GM19397 (cell line): Measurements from ENCODE around the gene EGFL8.
A peak's percentile ranks its signal among the peaks of the same experiment; 100 is the strongest.
"Not testable (repeated sequence)": the region's sequence is repeated elsewhere in the genome, so short reads cannot be mapped to it uniquely, and the experiment has no call there.

Source experiments
- ATAC-seq: cut with Tn5 transposase; IDR thresholded peaks from one replicate; pipeline ENCODE4 v1.9.1; 2021; ENCODE audit warnings: mild to moderate bottlenecking, moderate library complexity; ENCODE audit not compliant: unreplicated experiment

EGFL8 gene

DNA sequence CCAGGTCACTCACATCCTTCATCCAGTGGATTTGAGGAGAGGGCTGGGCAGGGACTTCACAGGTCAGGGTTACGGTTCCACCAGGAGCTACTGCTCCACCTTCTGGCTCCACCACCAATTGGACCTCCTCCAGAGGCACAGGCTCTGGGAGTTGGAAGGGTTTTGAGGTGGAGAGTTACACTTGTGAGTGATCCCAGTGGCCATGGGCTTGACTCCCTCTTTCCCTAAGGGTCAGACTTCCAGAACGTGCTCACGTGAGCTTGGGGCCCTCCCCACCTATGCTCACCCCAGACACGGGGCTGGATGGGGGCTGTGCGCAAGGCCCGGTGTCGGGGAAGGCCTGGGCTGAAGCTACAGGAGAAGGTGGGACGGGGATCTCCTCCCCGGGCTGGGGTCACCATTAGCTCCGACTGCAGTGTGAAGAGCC, 18.2 kb downstream of the EGFL8 start:
- no peak for ATAC-seq

DNA sequence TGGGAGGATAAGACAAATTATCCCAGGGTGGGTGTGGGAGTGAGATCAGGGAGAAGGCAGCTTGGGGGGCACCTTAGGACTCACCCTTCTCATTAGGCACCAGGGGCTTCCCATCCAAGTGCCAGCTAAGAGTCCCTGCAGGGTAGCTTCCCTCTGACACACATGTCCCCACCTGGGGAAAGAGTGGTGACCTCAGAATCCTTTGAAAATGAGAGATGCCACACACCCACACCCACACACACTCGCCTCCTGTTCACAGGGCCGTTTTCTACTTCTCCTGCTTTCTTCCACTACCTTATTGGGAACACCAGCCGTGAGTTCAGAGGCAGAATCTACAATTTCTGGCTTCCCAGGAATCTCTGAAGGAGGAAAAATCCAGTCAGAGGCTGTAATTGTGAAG, 18.6 kb downstream of the EGFL8 start:
- ATAC-seq, result no peak

DNA sequence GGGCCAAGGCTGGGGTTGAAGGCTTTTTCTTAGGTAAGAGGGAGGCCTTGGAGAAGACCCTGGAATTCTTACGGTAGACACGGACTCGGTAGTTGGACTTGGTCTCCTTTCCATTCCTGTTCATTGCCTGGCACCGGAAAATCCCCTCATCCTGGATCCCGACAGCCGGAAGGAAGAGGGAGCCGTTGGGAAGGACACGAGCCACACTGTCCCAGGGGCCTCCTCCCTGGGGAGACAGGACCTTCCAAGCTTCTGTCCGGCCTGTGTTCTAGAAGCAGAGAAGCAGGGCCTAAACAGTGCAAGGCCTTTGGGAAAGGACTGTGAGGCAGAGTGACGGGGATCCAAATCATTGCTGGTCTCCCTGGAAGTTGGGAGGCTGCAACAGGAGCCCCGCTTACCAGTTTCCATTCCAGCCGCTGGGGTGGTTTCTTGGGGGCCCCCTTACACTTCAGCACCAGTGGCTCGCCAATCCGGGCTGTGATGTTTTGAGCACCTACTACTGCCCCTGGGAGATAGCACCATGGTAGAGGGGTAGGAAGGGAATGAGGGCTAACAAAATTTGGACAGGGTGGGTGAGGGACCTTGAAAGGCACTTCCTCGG, 19.2 kb downstream of the EGFL8 start:
- ATAC-seq, result no peak

- no peak for ATAC-seq
Observed at GRCh38 chr6:32184084-32184640, 19.8 kb downstream of the EGFL8 start, which contains the start of gene AGER. AGER (minus strand) TSS chr6:32184253; CDS start chr6:32184222, 31 bp downstream.

- not testable (repeated sequence) for ATAC-seq
Observed at GRCh38 chr6:32185681-32186131, 21.3 kb downstream of the EGFL8 start.

- ATAC-seq, result not testable (repeated sequence)
Observed at GRCh38 chr6:32186151-32186840, 21.9 kb downstream of the EGFL8 start.

DNA sequence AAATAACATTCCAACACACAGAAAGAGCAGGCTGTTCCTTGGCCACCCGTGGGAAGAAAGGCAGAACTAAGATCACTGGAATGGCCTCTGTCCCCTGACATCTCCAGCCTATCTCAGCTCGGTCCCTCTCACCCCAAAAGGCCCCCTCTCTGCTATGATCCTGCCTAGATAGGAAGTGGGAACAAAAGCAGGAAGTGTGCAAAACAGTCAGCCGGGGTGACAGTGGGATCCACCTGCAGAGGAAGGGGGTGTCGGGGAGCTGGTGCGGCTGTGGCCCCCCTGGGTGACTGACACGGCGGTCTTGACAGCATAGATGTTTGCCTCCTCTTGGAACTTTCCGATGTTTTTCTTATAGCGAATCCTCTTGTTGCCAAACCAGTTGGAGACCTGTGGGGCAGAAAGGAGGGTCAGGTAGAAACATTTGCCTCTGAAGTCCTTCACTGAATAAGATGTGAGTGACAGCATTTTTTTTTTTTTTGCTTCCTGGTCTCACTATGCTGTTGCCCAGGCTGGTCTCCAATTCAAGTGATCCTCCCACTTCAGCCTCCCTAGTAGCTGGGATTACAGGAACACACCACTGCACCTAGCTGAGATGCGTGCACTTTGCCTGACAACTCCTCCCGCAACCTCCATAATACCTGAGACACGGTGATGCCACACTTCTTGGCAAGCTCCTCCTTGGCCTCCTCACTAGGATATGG, 22.8 kb downstream of the EGFL8 start:
- ATAC-seq, result no peak

GRCh38 chr6:32187725-32188380, 23.5 kb downstream of the EGFL8 start:
- ATAC-seq, result not testable (repeated sequence)

- no peak for ATAC-seq
Observed at GRCh38 chr6:32188381-32189068, 24.1 kb downstream of the EGFL8 start.

DNA sequence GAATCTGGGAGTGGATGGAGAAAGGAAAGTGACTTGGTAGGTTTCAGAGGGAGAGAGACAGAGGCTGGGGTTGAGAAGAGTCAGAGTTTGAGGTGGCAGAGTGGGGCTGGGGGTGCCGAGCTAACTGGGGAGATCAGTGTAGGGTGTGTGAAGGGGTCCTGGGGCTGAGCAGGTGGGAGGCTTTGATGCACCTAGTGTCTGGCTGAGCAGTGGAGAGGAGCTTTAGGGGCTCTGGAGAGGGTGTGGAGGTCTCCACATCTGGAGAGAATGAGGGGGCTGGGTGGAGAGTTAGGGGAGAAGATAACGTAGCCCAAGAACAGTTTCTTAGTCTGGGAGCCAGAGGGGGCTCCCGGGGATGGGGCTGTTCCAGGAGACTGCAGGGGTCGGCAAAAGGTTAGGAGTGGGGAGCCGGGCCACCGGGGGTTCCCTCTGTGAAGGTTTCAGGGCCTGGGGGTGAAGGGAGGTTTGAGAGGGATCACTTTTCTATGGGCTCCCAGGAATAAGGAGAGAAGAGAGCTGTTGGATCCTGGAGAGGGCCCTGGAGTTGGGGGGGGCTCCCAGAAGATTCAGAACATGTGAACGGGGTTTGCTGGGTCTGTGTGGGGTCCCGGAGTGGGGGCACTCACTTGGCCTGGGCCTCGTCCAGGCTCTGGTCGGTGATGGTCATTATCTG, 24.8 kb downstream of the EGFL8 start:
- no peak for ATAC-seq

DNA sequence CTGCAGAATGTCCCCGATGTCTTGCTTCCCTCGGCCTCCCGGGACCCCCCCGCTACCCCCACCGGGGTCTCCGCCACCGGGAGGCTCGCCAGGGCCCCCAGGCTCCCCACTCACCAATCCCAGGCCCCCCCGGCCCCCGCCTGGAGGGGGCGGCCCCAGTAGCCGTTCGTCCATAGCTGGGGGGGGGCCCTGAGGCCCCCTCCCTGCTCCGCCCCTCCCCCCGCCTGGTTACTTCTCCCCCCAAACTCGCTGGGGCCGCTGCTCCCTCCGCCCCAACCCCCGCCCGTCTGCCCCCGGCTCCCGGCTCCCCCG, 25.3 kb downstream of the EGFL8 start:
- no peak for ATAC-seq

- peak; percentile 55 for ATAC-seq
Observed at GRCh38 chr6:32190054-32190851, 25.9 kb downstream of the EGFL8 start, which contains the start of gene PBX2. PBX2 (minus strand) TSS chr6:32190202; CDS start chr6:32189915, 287 bp downstream.

DNA sequence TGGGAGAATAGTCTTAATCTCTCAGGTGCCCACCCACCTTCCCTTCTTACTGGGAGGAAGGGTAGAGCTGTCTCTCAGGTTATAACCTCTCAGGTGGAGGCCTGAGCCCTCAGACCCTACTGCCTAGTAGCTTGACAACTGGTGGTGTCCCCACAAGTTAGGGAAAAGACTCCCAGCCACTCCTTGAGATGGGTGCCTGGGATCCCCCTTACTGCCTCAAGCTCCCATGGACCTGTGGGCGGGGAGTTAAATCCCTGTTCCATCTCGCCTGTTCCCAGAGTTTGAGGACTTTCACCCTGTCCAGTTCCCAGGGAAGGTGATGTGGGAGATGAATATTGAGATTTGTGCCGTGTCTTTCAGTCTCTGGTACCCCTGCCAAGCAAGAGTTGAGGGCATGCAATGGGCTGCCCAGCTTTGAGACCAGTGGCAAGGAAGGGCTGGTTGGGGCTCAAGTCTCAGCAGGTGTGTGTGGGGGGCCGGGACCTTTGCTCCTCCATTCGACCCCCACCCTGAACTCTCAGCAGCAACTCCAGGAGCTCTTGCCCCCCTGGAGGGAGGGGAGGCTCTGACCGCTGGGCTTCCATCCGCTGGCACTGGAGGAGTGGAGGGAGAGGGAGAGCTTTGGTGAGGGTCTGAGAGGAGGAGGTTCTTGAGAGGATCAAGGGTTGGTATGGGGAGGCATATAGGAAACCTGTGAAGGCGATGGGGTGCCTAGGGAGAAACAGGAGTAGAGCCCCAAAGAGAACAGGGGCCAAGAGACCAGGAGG, 26.7 kb downstream of the EGFL8 start:
- ATAC-seq, result no peak

DNA sequence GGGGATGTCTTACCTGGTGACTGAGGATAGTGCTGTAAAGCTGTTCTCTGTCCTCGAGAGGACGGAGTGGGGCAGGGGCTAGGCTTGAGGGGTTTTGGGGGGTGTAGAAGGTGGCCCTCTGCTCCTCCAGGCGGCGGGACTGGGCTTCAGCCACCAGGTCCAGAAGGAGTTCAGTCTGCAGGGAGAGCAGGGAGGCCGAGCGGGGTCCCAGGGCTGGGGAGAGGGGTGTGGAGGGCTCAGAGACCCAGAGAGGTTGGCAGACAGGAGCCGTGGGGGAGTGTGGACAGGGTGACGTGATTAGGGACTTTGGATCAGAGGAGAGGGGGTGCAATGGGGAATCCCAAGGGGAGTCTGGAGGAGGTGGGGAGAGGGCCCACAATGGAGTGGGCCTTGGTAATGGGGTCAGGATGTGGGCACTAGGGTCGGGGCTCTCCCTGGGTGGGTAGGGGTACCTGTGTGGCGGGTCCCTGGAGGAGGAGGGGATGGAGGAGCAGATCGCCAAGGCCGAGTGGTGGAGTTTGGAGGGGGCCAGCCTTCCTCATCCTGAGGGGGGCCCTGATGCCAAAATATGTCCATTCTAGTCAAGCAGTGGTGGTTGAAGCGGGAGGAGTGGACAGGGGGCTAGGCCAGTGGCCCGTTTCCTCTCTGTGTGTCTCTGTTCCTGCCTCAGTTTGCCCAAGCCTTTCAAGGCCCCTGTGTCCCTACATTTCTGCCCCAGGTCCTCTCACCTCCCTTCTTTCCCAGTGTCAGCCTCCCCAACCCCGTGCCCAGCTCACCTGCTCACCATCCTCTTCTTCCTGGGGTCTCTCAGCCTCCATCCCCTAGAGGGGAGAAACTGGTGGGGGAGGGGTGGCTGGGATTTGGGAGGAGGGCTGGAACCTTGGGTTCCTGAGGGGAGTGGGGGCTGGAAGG, 27.6 kb downstream of the EGFL8 start:
- no peak for ATAC-seq

GRCh38 chr6:32192608-32193039, 28.2 kb downstream of the EGFL8 start, which contains the start of gene GPSM3:
GPSM3 (minus strand) TSS chr6:32192643; CDS start chr6:32192513, 130 bp downstream.
- no peak for ATAC-seq

DNA sequence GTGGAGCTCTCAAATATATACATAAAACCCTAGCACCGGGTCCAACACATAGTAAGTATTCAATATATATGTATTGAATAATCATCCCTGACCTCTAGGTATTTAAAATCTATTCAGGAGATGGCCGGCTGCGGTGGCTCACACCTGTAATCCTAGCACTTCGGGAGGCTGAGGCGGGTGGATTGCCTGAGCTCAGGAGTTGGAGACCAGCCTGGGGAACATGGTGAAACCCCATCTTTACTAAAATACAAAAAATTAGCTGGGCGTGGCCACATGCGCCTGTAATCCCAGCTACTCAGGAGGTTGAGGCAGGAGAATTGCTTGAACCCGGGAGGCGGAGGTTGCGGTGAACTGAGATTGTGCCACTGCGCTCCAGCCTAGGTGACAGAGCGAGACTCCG, 28.7 kb downstream of the EGFL8 start:
- not testable (repeated sequence) for ATAC-seq

DNA sequence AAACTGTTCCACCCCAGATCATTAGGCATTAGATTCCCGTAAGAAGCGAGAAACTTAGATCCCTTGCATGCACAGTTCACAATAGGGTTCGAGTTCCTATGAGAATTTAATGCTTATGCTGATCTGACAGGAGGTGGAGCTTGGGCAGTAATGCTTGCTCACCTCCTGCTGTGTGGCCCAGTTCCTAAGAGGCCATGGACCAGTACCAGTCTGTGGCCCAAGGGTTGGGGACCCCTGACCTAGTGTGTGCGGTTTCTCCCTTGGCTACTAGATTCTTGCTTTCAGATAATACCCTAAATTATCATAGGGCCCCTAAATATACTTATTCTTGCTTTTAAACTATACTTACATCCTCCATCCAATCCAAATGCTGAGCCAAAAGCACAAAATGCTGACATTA, 30.0 kb downstream of the EGFL8 start:
- ATAC-seq, result no peak
